ENCODE results near the gene POFUT1.

POFUT1 gene

DNA sequence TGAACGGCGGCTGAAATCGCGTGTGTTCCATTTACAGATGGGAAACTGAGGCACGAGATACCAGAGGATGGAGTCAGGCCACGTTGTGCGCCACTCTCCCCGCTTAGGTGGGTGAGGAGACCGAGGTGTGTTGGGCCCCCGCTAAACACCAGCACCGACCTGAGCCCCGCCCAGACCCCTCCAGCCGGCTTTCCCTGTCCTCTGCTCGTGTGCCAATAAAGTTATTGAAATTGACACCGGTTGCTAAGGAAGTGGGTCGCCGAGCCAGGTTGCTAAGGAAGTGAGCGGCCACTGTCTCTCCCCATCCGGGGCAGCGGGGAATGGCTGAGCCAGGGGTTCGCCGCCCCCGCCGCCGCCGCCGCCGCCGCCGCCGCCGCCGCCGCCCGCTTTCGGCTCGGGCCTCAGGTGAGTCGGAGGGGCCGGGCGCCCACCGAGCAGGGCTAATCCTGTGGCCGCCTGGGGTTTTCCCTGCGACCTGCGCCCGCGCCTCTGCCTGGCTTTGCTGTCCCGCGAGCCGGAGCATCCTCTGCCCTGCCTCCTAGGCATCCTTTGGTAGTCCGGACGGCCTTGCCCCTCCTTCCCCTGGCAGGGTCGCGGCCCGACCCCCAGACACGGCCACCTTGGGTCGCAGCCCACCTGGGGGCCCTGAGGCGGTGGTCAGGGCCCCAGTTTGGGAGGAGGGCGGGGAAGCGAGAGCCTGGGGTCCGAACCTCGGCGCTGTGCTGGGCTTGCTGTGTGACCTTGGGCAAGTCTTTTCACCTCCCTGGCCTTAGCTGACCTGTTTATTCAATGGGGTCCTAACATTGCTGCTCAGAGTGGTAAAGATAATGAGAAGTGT lies 69.9 kb downstream of the POFUT1 start, which contains the start of gene KIF3B:
Gene KIF3B (plus strand): TSS at position 291 of the 838 bp plus-strand sequence. CDS start 32,127 bp downstream, outside the sequence.
- DNase-seq (ENCODE audit: low read depth in 2 of 2): peak; percentile 77 to 85

DNA sequence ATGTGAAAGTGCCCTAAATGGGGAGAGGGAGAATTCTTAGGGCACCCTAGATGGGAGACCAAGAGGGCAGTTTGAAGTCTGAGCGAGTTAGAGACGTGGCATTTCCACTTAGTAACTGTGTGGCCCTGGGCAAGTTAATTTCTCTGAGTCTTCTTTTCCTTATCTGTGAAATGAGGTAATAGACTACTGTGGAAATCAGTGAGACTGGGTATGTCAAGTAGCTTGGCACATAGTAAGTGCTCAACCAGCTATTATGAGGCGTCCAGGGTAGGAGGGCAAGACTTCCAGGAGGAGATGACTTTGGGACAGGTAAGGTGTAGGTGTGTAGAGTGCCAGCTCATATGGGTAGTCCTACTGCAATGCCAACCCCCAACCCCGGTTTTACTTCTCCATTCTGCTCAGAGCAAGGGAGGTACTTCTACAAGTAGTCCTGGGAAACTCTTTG lies 70.5 kb downstream of the POFUT1 start:
- no peak for DNase-seq (ENCODE audit: low read depth in 2 of 2)

DNA sequence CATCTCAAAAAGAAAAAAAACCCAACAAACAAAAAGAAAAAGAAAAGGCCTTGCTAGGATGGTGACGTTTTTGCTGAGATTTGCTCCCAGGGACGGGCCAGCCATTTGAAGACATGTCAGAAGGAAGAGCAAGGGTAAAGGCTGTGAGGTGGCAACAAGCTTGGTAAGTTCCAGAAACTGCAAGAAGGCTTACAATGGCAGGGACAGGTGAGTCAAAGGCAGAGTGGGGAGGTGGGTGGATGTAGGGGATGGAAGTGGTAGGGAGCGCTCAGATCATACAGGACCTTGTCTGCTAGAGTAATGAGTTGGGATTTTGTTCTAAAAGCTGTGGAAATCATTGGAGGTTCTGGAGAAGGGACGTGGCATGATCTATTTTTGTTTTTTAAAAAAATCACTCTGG lies 74.0 kb downstream of the POFUT1 start:
- DNase-seq (ENCODE audit: low read depth in 2 of 2): no peak

DNA sequence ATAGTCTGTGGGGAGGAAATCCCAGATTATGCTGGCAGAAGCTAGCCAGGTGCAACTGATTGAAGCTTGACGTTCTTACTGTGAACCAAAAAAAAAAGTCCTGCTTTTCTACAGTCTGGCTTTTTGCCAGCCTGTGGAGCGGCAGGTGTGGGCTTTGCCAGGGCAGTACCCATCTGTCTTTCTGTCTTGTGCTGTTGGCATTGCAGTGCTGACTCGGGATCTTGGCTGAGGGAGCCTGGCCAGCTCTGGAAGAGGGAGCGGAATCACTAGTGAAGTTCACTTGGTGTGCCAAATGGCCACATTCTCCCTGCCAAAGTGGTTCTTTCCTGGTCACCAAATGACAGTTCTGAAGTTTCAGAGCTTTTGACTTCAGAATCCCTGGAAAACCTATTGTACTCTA lies 74.8 kb downstream of the POFUT1 start:
- DNase-seq (ENCODE audit: low read depth in 2 of 2): no peak

DNA sequence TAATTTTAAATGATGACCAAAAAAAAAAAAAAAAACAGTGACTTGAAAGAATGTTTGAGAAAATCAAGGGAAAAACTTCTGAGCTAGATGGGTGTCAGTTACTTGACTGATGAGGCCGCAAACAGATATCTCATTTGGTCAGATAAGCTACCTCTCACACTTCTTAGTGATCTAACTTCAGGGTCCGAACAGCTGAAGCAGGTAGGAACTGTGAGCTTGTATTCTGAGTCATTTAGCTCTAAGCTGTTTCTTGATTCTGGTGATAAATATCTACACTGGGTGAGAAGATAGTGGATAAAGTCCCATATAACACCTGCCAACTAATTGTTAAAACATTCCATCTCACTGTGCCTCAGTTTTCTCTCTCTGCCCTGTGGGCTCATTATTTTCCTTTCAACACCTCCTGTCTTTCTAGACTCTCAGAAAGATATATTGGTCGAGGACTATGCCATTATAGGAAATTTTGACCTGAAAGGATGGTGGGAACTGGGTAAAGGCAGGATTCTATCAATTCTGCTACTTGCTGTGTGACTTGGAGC lies 77.5 kb downstream of the POFUT1 start:
- no peak for DNase-seq (ENCODE audit: low read depth in 2 of 2)

DNA sequence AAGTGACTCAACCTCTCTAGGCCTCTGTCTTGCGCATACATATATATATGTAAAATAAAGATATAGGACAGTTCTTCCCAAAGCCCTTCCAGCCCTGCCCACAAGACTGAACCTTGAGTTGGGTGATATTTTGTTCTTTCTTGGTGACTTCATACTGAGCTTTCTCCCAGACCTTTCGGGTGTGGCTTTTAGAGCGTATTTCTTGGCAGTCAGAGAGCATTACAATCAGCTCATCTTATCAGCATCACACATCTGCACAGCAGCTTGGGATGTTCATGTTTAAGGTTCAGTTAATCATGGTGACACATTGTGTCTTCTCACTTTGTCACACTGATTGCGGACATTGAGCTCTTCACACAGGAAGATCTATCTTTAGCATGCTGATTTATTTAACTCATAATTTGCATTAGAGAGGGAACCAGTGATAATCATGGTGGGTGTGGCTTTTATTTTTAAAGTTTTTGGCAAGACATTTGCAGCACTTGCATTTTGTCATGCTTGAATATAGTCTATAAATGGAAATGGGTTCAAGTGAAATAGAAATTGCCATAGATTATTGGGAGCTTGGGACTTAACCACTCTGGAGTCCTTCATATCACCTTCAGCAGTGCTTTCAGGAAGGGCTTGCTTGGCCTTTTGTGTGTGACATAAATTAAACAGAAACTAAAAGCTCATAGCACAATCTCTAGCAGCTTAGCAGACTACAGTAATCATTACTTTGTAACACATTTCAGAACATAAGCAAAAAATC lies 78.1 kb downstream of the POFUT1 start:
- DNase-seq (ENCODE audit: low read depth in 2 of 2): peak in 1 of 2 donors; percentile 24

DNA sequence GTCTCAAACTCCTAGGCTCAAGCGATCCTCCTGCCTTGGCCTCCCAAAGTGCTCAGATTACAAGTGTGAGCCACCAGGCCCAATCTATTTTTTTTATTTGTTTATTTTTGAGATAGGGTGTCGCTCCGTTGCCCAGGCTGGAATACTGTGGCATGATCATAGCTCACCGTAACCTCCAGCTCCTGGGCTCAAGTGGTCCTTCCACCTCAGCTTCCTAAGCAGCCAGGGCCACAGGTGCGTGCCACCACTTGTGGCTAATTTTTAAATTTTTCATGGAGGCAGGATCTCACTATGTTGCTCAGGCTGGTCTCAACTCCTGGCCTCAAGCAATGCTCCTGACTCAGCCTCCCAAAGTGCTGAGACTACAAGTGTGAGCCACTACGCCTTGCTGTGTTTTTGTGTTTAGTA lies 79.6 kb downstream of the POFUT1 start:
- no peak for DNase-seq (ENCODE audit: low read depth in 2 of 2)

Measured in stimulated activated CD8-positive, alpha-beta memory T cell treated with anti-CD3 and anti-CD28 coated beads, Interleukin-15, amount 100 ng/mL, for 4 hours (primary cell).